Mammary epithelial cell (primary cell): ENCODE results near the gene LATS2.

ENCODE experiments used
- CTCF ChIP-seq, 2 donors: IDR thresholded peaks in 1 of 2; conservative IDR thresholded peaks in 1 of 2; 2 replicates each; pipeline ENCODE4 v1.5.1; 2011 to 2012; ENCODE audit warnings: inconsistent platforms in 2 of 2, low read length in 2 of 2, mild to moderate bottlenecking in 2 of 2, control low read depth in 1 of 2, low read depth in 1 of 2; ENCODE audit not compliant: insufficient read depth in 1 of 2; ENCODE audit errors: extremely low read depth in 1 of 2
- EZH2 ChIP-seq: IDR thresholded peaks from 2 replicates; pipeline ENCODE4 v1.6.1; 2012; ENCODE audit warnings: low read length, inconsistent platforms, borderline replicate concordance

GRCh38 chr13:21109168-21109567 lies 47.8 kb upstream of the LATS2 start:
- TF ChIP-seq CTCF (conservative IDR thresholded peaks at IDR 0.05 in 1 of 2, IDR thresholded peaks at IDR 0.05 in 1 of 2; ENCODE audit: extremely low read depth in 1 of 2, insufficient read depth in 1 of 2, low read depth in 1 of 2, low read length in 2 of 2) = no peak
- TF ChIP-seq EZH2 = no peak
